GM10248 (cell line): ENCODE measurements around the gene OR10X1.

Source experiments
- CTCF ChIA-PET: fragments of 300-600 bp; sonication (Branson Sonifier 250); formaldehyde crosslinking; extraction: SDS; loops from one replicate; lab custom pipeline; 2021; ENCODE audit warnings: antibody characterized with exemption; lab: Yijun Ruan, JAX
- POLR2A ChIA-PET: fragments of 350-650 bp; sonication (Branson Sonifier 250); formaldehyde crosslinking; extraction: SDS; loops from one replicate; lab custom pipeline; 2020; ENCODE audit warnings: antibody characterized with exemption; lab: Yijun Ruan, JAX
- DNase-seq: peaks from one replicate; pipeline ENCODE4 v3.0.0; 2012; ENCODE audit errors: extremely low spot score
- CTCF ChIP-seq: IDR thresholded peaks from 2 replicates; pipeline ENCODE4 v1.5.1; 2012; ENCODE audit warnings: mild to moderate bottlenecking, low read depth; ENCODE audit errors: extremely low read depth, missing control alignments, control extremely low read depth

The OR10X1 gene

GRCh38 chr1:158586942-158587341, 7.2 kb upstream of the OR10X1 start:
- CTCF ChIA-PET = interaction anchor here (0.8 kb wide), 1 partner anchor 627 kb away, joined by 3 read pairs; no protein-coding TSS in a partner anchor

GRCh38 chr1:158583962-158584361, 4.3 kb upstream of the OR10X1 start:
- no peak for TF ChIP-seq CTCF
- POLR2A ChIA-PET = no interaction called here
- CTCF ChIA-PET = no interaction called here

More at GRCh38 chr1:158586942-158587341, 7.2 kb upstream of the OR10X1 start:
- DNase-seq = no peak
- TF ChIP-seq CTCF = no peak
- POLR2A ChIA-PET = no interaction called here

GRCh38 chr1:158577561-158577960, 2.1 kb downstream of the OR10X1 start:
- POLR2A ChIA-PET = no interaction called here
- DNase-seq = no peak
- CTCF ChIA-PET = no interaction called here
- no peak for TF ChIP-seq CTCF

More at GRCh38 chr1:158583962-158584361, 4.3 kb upstream of the OR10X1 start:
- no peak for DNase-seq

- POLR2A ChIA-PET = no interaction called here
- CTCF ChIA-PET = no interaction called here
Measured at GRCh38 chr1:158572226-158572625, 7.5 kb downstream of the OR10X1 start.

GRCh38 chr1:158570480-158570879, 9.2 kb downstream of the OR10X1 start, which contains the start of gene OR6P1:
Gene OR6P1 (minus strand): TSS chr1:158570580. CDS start chr1:158563604, 6,976 bp downstream.
- ChIA-PET POLR2A (no interaction called here), CTCF (no interaction called here)
- no peak for DNase-seq
- no peak for TF ChIP-seq CTCF

More at GRCh38 chr1:158572226-158572625, 7.5 kb downstream of the OR10X1 start:
- DNase-seq = no peak
- TF ChIP-seq CTCF = no peak

- no peak for TF ChIP-seq CTCF
- DNase-seq = no peak
- ChIA-PET CTCF (no interaction called here), POLR2A (no interaction called here)
Measured at GRCh38 chr1:158564608-158565007, 15.1 kb downstream of the OR10X1 start.

GRCh38 chr1:158563853-158564252, 15.8 kb downstream of the OR10X1 start:
- no peak for TF ChIP-seq CTCF
- ChIA-PET CTCF (interaction anchor here (1.0 kb wide), 1 partner anchor 9 kb away, joined by 3 read pairs; the partner anchor contains the start of gene OR6Y1), POLR2A (no interaction called here)
- DNase-seq = no peak
